Prostate gland (tissue), 2 donors: Measurements from ENCODE around the gene FAM204A. TPM values are rescaled to one million over a fixed set of nuclear protein-coding genes. Genes with fewer than 3 reads are reported as not detected.
A peak's percentile ranks its signal among the peaks of the same experiment; 100 is the strongest.

Experiments
- DNase-seq: peaks from one replicate; pipeline ENCODE4 v3.0.0-alpha.2; 2019; ENCODE audit warnings: low spot score
- H3K27ac ChIP-seq, 2 donors: fragments of 200-600 bp; sonication (generic); 2 replicates each; pipeline ENCODE4 v1.5.1; 2017 to 2019
- H3K27me3 ChIP-seq: fragments of 200-600 bp; sonication (generic); replicated peaks from 2 replicates; pipeline ENCODE4 v1.5.1; 2019; ENCODE audit not compliant: insufficient read depth
- H3K36me3 ChIP-seq, 2 donors: fragments of 200-600 bp; sonication (generic); 1 replicate in 1 of 2; 2 replicates in 1 of 2; pipeline versions ENCODE4 v1.5.1 to v1.8.1; 2017 to 2019
- H3K4me1 ChIP-seq: fragments of 200-600 bp; sonication (generic); replicated peaks from 2 replicates; pipeline ENCODE4 v1.5.1; 2019
- H3K4me3 ChIP-seq, 2 donors: fragments of 200-600 bp; sonication (generic); 2 replicates each; pipeline ENCODE4 v1.5.1; 2017 to 2019
- H3K9me3 ChIP-seq: fragments of 200-600 bp; sonication (generic); 2 replicates; pipeline ENCODE4 v1.5.1; 2017
- POLR2A ChIP-seq: fragments of 450-650 bp; IDR thresholded peaks from one replicate; pipeline ENCODE4 v1.6.1; 2016; ENCODE audit warnings: antibody characterized with exemption, mild to moderate bottlenecking
- POLR2AphosphoS5 ChIP-seq: sonication (generic); formaldehyde crosslinking; IDR thresholded peaks from one replicate; pipeline ENCODE4 v1.6.1; 2017; ENCODE audit warnings: antibody characterized with exemption
- WGBS: methylation state at CpG from one replicate; pipeline ENCODE4 v1.1.5; 2018; 5-methylcytosine and 5-hydroxymethylcytosine counted together
- intact Hi-C: fragments of 100-400 bp; cut with DNase I; formaldehyde crosslinking; loops from one replicate; pipeline ENCODE4 v1.14.2; 2022
- total RNA-seq, 2 donors: library from RNA; depleted of rRNA; stranded (reverse); fragments of >200 nt; gene quantifications; one replicate each; pipeline ENCODE4 v1.1.0, GENCODE V29; 2016
- TF ChIP-seq, protein P1 (sequence below), 4 experiments: fragments of 200-600 bp in 2 of 4; fragments of 450-650 bp in 2 of 4; sonication (generic) in 2 of 4; IDR thresholded peaks; 1 replicate in 3 of 4; 2 replicates in 1 of 4; pipeline ENCODE4 v1.5.1; 2016 to 2019; ENCODE audit warnings: antibody characterized with exemption in 4 of 4, mild to moderate bottlenecking in 2 of 4, moderate library complexity in 2 of 4

Gene FAM204A
- 10 to 100 TPM; 35.8 to 57.2 TPM for total RNA-seq

DNA sequence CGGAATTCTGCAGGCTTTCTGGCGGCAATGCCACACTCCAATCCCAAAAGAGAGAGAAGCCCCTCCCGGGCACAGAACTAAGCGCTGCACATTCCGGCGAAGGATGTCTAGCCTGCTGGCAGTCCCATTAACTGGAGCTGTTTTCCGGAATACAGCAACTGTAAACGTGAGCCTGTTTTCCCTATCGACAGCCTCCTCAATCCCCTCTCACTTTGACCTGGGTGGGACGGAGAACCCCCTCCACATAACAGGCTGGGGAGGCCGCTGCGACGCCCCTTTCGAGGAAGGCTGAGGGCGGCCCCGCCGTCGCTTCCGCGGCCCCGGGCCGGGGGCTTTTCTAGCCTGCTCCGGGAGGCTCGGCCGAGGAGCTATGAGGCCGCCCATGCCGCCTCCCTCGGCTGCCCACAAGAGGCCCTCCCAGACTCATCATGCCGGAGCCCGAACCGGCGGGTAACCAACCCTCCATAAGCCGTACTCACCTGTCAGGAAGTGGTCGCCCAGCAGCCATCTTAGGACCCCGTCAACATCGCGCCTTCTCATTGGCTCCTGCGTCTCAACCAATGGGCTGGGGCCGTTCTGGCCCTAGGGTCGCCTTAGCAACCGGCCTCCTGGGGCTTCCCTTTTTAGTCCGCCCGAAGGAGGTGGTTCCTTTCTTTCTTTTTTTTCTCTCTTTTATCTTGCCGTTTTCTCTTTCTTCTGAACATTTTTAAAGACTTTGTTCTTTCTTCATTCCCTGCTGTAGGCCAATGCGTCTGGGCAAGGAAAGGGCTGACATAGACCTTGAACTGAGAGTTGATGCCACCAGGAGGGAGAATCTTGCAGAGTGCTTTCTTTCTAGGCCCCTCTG is at the start of gene FAM204A:
Gene FAM204A, minus strand, starts transcription at position 534 of the 847 bp plus-strand sequence. CDS start 5,909 bp downstream, outside the sequence.
- Histone ChIP-seq H3K9me3 (no peaks in the 10 kb centered on the region), H3K27me3 (no peaks in the 10 kb centered on the region), H3K36me3 (no peaks in the 10 kb centered on the region), H3K4me1 (no peaks in the 10 kb centered on the region), H3K4me3 (peak within 1 kb of the TSS; percentile 80 to 84), H3K27ac (peak within 1 kb of the TSS; percentile 61 to 71)
- under 1% methylated on average over 44 of the region's 45 CpGs for WGBS
- peak; percentile 91 for DNase-seq
- intact Hi-C loops = loop anchor here (5.0 kb wide), 1 partner anchor 295 kb away; the partner anchor contains the start of gene RAB11FIP2
- TF ChIP-seq POLR2A (peak; percentile 61), POLR2AphosphoS5 (peak; percentile 96)
- TF ChIP-seq, protein P1, sequence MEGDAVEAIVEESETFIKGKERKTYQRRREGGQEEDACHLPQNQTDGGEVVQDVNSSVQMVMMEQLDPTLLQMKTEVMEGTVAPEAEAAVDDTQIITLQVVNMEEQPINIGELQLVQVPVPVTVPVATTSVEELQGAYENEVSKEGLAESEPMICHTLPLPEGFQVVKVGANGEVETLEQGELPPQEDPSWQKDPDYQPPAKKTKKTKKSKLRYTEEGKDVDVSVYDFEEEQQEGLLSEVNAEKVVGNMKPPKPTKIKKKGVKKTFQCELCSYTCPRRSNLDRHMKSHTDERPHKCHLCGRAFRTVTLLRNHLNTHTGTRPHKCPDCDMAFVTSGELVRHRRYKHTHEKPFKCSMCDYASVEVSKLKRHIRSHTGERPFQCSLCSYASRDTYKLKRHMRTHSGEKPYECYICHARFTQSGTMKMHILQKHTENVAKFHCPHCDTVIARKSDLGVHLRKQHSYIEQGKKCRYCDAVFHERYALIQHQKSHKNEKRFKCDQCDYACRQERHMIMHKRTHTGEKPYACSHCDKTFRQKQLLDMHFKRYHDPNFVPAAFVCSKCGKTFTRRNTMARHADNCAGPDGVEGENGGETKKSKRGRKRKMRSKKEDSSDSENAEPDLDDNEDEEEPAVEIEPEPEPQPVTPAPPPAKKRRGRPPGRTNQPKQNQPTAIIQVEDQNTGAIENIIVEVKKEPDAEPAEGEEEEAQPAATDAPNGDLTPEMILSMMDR (IDR thresholded peaks at IDR 0.05) = no peak

DNA sequence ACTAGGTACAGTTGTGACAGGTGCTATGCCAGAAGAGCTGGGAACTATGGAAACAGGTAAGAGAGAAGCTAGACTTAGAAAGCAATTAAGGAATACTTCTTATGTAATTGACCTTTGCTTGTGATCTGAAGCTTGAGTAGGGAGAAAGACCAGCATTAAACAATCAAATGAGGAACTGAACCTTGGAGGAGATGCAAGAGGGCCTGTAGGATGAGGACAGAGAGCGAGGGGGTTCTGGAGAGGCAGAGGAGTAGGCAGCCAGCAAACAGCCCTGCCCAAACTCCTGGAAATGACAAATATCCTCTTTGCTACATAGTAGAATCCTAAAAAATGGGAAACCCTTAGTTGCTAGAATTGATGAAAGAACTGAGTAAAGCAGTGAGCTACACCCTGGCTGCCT is 41.6 kb upstream of the FAM204A start:
- no peak for DNase-seq
- Histone ChIP-seq H3K4me1 (no peaks in the 10 kb centered on the region), H3K9me3 (no peaks in the 10 kb centered on the region), H3K27me3 (peaks cover 5% of the 10 kb centered on the region), H3K27ac (no peak overlapping the region), H3K4me3 (no peak overlapping the region), H3K36me3 (no peaks in the 10 kb centered on the region)
- WGBS = 74% methylated on average over 1 of the region's 1 CpG
- intact Hi-C loops = no loop called here
- TF ChIP-seq POLR2A (no peak), POLR2AphosphoS5 (no peak)
- TF ChIP-seq, protein P1 (IDR thresholded peaks at IDR 0.05) = no peak

DNA sequence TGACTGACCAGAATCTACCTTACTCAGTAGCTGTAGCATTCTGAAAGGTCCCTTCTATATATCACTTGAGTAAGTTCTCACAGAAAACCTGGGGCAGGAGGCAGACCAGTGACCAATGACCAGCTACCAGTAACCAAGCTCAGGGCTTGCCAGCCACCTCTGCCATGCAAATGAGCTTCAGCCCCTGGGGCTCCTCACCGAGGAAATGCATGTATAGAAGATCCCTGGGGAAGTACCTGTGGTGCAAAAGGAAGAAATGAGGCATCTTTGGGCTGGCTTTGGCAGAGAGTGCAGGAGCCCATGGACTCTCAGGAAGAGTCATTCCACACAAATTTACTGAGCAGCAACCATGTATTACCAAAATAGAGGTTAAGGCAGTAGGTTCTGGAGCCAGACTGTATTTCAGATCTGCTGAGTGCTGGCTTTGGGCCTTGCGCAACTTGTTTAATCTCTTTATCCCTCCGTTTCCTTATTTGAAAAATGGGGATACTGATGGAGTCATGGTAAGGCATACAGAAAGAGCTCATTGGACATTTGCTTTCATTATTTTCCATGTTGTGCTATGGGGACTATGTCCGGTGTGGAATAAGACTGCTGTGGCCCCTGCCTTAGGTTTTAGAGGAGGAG is 41.1 kb upstream of the FAM204A start:
- intact Hi-C loops = no loop called here
- H3K27ac ChIP-seq = no peak overlapping the region
- H3K27me3 ChIP-seq = peaks cover 5% of the 10 kb centered on the region
- no peaks in the 10 kb centered on the region for H3K4me1 ChIP-seq
- no peak overlapping the region for H3K4me3 ChIP-seq
- no peaks in the 10 kb centered on the region for H3K9me3 ChIP-seq
- no peaks in the 10 kb centered on the region for H3K36me3 ChIP-seq
- no peak for TF ChIP-seq POLR2A
- TF ChIP-seq POLR2AphosphoS5 = no peak
- TF ChIP-seq, protein P1 (IDR thresholded peaks at IDR 0.05) = no peak
- DNase-seq = no peak
- WGBS = 78% methylated on average over 4 of the region's 4 CpGs

DNA sequence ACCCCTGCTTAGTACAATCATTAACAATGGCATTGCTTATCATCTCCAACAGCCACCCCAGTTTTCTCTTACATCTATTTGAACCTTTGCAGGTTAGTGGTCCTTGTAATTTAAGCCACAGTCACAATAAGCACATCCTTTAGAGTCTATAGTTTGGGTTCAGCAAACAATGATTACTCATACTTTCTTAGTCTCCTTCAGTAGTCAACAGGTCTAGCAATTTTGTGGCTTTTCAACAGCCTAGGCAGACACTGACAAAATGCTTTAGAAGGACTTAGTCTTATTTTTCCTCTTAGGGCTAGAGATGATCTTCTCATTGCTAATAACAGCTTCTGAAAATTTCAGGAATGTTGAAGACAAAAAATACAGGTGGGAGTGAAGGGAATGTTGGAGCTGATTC is 32.3 kb upstream of the FAM204A start:
- TF ChIP-seq POLR2AphosphoS5 = no peak
- DNase-seq = no peak
- Histone ChIP-seq H3K9me3 (no peaks in the 10 kb centered on the region), H3K4me3 (no peak overlapping the region), H3K4me1 (no peaks in the 10 kb centered on the region), H3K36me3 (no peaks in the 10 kb centered on the region), H3K27ac (no peak overlapping the region), H3K27me3 (no peaks in the 10 kb centered on the region)
- intact Hi-C loops = no loop called here

DNA sequence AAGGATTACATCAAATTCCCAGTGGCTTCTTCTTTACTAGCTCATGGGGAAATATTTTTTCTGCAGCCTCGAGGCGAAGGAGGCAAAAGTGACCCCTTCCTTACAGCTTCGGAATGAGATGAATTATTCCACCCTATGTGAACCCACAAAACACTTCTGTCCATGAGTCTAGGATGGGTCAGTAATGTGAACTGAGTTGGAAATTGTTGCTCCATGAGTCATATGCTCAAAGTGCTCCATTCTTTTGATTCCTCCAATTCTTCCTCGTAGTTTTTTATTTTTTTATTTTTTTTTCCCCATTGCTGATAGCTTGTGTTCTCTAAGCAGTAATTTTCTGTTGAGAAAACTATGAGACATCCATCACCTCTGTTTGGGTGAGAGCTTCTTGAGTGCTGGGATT is 31.7 kb upstream of the FAM204A start:
- Histone ChIP-seq H3K4me1 (no peaks in the 10 kb centered on the region), H3K4me3 (no peak overlapping the region), H3K27ac (no peak overlapping the region), H3K36me3 (no peaks in the 10 kb centered on the region), H3K9me3 (no peaks in the 10 kb centered on the region), H3K27me3 (no peaks in the 10 kb centered on the region)
- 43% methylated on average over 4 of the region's 4 CpGs for WGBS
- DNase-seq = no peak
- intact Hi-C loops = no loop called here
- TF ChIP-seq, protein P1 (IDR thresholded peaks at IDR 0.05) = no peak
- TF ChIP-seq POLR2AphosphoS5 = no peak
- TF ChIP-seq POLR2A = no peak
